VCaP (cell line): ENCODE data around the gene TIGAR.

Experiments used
- H3K27ac ChIP-seq: fragments of 450-650 bp; 2 replicates; pipeline ENCODE4 v1.5.1; 2017
- TF ChIP-seq, protein P1 (sequence below): fragments of 450-650 bp; conservative IDR thresholded peaks from 2 replicates; pipeline ENCODE4 v1.5.1; 2017; ENCODE audit warnings: mild to moderate bottlenecking, moderate library complexity

The TIGAR gene

GRCh38 chr12:4320497-4320852 lies 538 bp upstream of the TIGAR start:
- peak overlapping the region; percentile 87 for H3K27ac ChIP-seq
- TF ChIP-seq, protein P1, sequence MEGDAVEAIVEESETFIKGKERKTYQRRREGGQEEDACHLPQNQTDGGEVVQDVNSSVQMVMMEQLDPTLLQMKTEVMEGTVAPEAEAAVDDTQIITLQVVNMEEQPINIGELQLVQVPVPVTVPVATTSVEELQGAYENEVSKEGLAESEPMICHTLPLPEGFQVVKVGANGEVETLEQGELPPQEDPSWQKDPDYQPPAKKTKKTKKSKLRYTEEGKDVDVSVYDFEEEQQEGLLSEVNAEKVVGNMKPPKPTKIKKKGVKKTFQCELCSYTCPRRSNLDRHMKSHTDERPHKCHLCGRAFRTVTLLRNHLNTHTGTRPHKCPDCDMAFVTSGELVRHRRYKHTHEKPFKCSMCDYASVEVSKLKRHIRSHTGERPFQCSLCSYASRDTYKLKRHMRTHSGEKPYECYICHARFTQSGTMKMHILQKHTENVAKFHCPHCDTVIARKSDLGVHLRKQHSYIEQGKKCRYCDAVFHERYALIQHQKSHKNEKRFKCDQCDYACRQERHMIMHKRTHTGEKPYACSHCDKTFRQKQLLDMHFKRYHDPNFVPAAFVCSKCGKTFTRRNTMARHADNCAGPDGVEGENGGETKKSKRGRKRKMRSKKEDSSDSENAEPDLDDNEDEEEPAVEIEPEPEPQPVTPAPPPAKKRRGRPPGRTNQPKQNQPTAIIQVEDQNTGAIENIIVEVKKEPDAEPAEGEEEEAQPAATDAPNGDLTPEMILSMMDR, result no peak

- TF ChIP-seq, protein P1, result no peak
- H3K27ac ChIP-seq, result no peak overlapping the region
Observed at GRCh38 chr12:4322726-4323125, 1.7 kb downstream of the TIGAR start.

DNA sequence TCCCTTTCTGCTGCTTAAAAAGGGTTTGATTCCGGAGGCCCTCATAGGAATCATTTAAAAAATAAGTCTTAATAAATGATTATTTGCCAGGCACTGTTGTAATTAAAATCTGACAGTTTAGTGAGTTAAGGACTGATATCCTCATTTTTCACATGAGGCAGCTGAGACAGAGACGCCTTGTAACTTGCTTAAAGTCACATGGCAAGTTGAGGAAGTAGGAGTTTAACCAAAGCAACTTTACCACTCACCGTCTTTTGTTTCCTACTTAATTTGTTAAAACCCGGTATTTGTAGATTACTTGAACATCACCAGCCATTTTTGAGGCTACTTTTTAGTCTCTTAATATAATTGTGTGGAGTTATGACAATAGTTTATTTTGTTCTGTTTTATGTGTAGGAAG lies 2.4 kb downstream of the TIGAR start:
- TF ChIP-seq, protein P1, result no peak
- no peak overlapping the region for H3K27ac ChIP-seq

GRCh38 chr12:4324366-4324765 lies 3.4 kb downstream of the TIGAR start:
- H3K27ac ChIP-seq, result no peak overlapping the region
- TF ChIP-seq, protein P1, result no peak

- TF ChIP-seq, protein P1, result no peak
- H3K27ac ChIP-seq, result no peak overlapping the region
Observed at GRCh38 chr12:4325966-4326365, 5.0 kb downstream of the TIGAR start.

DNA sequence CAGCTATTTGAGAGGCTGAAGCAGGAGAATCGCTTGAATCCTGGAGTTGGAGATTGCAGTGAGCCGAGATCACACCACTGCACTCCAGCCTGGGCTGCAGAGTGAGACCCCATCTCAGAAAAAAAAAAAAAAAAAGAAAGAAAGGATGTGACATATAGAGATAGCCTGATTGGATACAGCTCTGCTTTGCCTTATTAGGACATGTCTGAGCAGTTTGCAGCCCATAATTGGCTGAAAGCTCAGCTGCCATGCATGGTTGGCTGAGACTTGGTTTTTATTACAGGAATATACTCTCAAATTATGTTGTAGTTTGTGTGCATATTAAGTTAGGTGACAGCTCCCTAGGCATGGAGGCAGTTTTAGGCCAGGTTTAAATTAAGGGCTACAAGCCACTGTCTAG lies 6.3 kb downstream of the TIGAR start:
- no peak overlapping the region for H3K27ac ChIP-seq
- TF ChIP-seq, protein P1, result no peak

GRCh38 chr12:4330203-4330602 lies 9.2 kb downstream of the TIGAR start:
- H3K27ac ChIP-seq, result no peak overlapping the region
- TF ChIP-seq, protein P1, result no peak

DNA sequence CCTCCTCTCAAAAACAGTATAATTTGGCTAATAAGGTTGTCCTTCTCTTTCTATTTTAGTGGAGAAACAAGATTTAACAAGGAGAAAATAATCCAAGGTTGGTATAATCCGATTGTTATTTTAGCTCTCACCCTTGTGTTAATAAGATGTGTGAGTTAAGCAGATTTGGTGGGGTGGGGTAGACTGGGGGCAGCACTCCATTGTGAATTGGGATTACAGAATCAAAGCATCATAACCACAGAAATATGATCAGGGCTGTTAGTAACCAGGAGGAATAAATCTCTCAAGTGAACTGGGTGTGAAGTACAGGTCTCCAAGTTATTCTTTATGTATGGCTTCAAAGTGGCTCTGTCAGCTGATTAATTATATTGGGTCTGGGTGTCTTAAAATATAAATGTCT lies 10.2 kb downstream of the TIGAR start:
- no peak overlapping the region for H3K27ac ChIP-seq
- TF ChIP-seq, protein P1, result no peak
